ENCODE data around the gene GMPPA.

DNA sequence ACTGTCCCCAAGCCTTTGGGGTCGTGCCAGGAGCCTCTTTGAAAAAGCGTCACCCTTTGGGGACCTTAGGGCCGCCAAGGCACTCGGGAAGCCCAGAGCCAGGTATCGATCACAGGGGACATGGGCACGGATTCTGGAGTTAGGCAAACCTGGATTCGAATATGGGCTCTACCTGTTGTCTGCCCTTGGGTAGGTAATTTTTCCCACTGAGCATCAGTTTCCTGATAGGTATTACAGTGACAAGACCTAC lies 54.4 kb downstream of the GMPPA start:
- TF ChIP-seq, protein P1, sequence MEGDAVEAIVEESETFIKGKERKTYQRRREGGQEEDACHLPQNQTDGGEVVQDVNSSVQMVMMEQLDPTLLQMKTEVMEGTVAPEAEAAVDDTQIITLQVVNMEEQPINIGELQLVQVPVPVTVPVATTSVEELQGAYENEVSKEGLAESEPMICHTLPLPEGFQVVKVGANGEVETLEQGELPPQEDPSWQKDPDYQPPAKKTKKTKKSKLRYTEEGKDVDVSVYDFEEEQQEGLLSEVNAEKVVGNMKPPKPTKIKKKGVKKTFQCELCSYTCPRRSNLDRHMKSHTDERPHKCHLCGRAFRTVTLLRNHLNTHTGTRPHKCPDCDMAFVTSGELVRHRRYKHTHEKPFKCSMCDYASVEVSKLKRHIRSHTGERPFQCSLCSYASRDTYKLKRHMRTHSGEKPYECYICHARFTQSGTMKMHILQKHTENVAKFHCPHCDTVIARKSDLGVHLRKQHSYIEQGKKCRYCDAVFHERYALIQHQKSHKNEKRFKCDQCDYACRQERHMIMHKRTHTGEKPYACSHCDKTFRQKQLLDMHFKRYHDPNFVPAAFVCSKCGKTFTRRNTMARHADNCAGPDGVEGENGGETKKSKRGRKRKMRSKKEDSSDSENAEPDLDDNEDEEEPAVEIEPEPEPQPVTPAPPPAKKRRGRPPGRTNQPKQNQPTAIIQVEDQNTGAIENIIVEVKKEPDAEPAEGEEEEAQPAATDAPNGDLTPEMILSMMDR (IDR thresholded peaks at IDR 0.05), result no peak
- no peak for TF ChIP-seq POLR2AphosphoS5 (IDR thresholded peaks at IDR 0.05)

Data from stomach (tissue), 4 donors.